ENCODE data around the gene SUCLG1. TPM values are rescaled to one million over a fixed set of nuclear protein-coding genes. Genes with fewer than 3 reads are reported as not detected.
"Not testable (repeated sequence)": the region's sequence is repeated elsewhere in the genome, so short reads cannot be mapped to it uniquely, and the experiment has no call there.

The SUCLG1 gene
- total RNA-seq, 1 experiment from 2014 or later: 69.1 TPM

- no peak for DNase-seq (ENCODE audit: low read depth)
Measured at GRCh38 chr2:84421197-84421596, 37.9 kb downstream of the SUCLG1 start.

DNA sequence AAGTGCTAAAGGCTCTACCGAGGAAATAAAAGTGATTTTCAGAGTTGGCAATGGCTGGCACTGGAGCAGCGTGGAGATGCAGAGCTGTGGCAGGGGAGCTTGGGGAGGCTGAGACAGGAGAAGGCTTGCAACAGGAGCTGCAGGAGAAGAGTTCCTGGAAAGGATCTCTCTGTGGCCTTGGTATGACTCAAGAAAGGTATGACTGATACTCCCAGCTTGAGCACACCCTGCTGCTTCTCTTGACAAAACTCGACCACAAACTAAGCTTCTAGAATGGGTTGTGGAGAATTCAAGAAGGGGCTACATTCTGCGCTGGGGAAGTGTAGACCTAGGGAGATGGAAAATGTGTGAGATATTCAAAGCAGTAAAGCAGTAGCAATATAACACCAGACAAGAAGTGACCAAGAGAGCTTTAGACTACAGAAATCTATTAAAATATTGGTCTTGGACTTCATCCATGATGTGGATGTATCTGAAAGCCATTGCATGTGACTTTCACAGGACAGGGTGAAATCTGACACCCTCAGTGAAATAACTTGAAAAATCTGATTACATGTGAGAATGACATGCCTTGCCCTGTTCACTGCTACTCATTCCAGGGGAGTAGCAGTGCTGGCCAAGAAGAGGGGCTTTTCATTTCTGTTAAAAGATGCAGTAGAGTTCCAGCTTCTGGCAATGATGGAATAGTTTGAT is 41.5 kb downstream of the SUCLG1 start:
- DNase-seq (ENCODE audit: low read depth): no peak

- no peak for DNase-seq (ENCODE audit: low read depth)
Measured at GRCh38 chr2:84409531-84409930, 49.5 kb downstream of the SUCLG1 start.

DNA sequence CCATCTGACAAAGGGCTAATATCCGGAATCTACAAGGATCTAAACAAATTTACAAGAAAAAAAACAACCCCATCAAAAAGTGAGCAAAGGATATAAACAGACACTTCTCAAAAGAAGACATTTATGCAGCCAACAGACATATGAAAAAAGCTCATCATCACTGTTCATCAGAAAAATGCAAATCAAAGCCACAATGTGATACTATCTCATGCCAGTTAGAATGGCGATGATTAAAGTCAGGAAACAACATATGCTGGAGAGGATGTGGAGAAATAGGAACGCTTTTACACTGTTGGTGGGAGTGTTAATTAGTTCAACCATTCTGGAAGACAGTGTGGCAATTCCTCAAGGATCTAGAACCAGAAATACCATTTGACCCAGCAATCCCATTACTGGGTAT is 57.0 kb downstream of the SUCLG1 start:
- not testable (repeated sequence) for DNase-seq (ENCODE audit: low read depth)

DNA sequence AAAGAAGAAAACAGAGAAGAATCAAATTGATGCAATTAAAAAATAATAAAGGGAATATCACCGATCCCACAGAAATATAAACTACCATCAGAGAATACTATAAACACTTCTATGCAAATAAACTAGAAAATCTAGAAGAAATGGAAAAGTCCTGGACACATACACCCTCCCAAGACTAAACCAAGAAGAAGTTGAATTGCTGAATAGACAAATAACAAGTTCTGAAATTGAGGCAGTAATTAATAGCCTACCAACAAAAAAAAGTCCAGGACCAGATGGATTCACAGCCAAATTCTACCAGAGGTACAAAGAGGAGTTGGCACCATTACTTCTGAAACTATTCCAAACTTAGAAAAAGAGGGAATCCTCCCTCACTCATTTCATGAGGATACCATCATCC is 59.2 kb downstream of the SUCLG1 start:
- DNase-seq (ENCODE audit: low read depth): not testable (repeated sequence)

- DNase-seq (ENCODE audit: low read depth): no peak
Measured at GRCh38 chr2:84395820-84396219, 63.3 kb downstream of the SUCLG1 start.

- DNase-seq (ENCODE audit: low read depth): no peak
Measured at GRCh38 chr2:84394628-84395027, 64.5 kb downstream of the SUCLG1 start.

- no peak for DNase-seq (ENCODE audit: low read depth)
Measured at GRCh38 chr2:84393829-84394228, 65.3 kb downstream of the SUCLG1 start.

DNA sequence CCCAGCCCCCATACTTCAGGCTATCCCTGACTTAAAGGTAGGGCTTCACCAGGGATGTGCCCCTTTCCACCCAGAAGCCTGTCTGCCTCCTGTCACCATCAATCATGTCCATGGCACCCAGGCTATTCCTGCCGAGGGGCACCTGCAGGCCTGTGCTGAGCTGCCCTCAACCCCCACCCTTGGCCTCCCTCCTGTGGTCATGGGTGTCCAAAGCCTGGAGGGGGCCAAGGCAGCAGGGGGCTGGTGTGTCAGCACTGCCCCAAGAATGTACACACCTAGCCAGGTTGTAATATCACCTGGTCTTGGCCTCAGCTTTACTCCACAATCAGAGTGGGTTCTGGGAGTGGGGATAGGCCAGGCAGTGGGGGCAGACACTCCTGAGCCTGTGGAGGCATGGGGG is 69.3 kb downstream of the SUCLG1 start:
- DNase-seq (ENCODE audit: low read depth): no peak

DNA sequence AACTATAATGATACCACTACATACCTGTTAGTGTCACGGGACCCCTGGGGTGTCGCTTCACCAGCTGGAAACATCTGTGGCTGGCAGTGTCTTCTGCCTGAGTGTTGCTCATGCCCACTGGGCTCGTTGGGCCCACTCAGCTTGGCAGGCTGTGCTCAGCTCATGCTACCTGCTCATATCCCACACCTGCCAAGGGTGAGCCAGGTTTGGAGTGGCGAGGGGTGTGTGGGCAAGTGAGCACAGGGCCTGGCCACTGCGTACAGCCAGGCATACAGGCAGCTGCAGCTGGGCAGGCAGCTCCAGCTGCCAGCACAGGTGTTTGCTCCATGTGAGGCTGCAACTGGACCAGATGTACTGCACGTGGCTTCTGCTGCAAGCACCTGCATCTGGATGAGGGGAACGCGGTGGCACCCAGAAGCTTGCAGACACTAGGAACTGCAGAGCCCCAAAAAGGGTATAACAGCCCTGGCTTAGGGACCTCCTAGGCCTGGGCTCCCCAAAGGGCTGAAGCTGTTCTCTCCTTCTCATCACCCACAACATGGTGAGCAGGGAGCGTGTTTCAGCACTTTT is 70.1 kb downstream of the SUCLG1 start:
- DNase-seq (ENCODE audit: low read depth): no peak

GRCh38 chr2:84388133-84388532 is 70.9 kb downstream of the SUCLG1 start:
- no peak for DNase-seq (ENCODE audit: low read depth)

DNA sequence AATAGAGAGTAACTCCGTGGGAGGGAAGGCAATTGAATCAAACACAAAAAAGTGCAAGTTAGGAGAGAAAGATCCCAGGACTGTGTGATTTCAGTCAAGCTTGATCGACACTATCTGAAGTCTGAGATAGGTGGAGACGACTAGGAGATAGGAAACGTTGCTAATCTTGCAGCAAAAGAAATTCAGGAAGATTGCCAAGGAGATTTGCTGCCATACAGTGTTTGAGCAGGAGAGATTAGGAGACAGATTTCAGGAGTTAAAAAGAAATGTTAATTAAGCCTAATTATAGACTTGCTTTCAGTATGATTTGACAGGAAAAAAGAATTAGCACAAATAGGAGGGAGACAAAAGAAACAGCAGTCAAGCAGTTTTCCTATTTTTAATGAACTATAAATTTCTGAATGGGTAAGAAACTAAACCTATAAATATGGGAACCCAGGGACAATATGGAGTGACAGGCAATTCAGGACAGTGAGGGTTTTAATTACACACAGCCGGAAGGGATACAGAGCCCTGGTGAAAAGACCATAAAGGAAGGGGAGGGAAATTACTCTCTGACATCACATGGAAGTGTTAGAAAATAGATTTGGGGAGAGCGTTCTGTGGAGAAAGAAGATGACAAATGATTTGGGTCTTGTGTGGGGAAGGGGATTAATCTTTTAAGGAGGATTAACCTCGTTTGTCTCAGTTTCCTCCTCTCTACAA is 72.6 kb downstream of the SUCLG1 start:
- no peak for DNase-seq (ENCODE audit: low read depth)

DNA sequence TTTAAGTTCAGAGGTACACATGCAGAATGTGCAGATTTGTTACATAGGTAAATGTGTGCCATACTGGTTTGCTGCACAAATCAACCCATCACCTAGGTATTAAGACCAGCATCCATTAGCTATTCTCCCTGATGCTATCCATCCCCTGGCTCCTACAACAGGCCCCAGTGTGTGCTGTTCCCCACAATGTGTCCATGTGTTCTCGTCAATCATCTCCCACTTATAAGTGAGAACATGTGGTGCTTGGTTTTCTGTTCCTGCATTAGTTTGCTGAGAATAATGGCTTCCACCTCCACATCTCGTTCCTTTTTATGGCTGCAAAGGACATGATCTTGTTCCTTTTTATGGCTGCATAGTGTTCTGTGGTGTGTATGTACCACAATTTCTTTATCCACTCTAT is 75.8 kb downstream of the SUCLG1 start:
- DNase-seq (ENCODE audit: low read depth): no peak

- DNase-seq (ENCODE audit: low read depth): no peak
Measured at GRCh38 chr2:84380875-84381274, 78.2 kb downstream of the SUCLG1 start.

DNA sequence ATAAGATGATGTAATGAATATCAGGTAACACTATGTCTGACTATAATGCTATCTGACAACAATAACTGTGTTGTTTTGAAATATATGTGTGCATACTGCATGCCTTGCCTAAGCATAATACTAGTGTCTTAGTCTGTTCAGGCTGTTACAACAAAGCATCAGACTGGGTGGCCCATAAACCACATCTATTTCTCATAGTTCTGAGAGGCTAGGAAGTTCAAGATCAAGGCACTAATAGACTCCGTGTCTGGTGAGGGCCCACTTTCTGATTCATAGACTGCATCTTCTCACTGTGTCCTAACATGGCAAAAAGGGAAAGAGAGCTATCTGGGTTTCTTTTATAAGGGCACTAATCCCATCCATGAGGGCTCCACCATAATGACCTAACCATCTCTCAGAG is 80.1 kb downstream of the SUCLG1 start:
- DNase-seq (ENCODE audit: low read depth): no peak

GRCh38 chr2:84375020-84375419 is 84.1 kb downstream of the SUCLG1 start:
- DNase-seq (ENCODE audit: low read depth): no peak

GRCh38 chr2:84373866-84374265 is 85.2 kb downstream of the SUCLG1 start:
- DNase-seq (ENCODE audit: low read depth): no peak

Other genes starting within 250 kb of the SUCLG1 start
- 0.12 and 2.9 TPM in 2 replicates for gene DNAH6, start 57.2 kb upstream of the SUCLG1 start, total RNA-seq (2014; rRNA removed; shearing (Covaris generic))

All from Daoy (cell line).